ENCODE results near the gene GINM1. TPM values are rescaled to one million over a fixed set of nuclear protein-coding genes. Genes with fewer than 3 reads are reported as not detected.

GINM1 gene
- total and polyA plus RNA-seq, 2 of the 8 experiments (the other 6 are each of a cell fraction or from before 2014, with no cell fraction given): 5.1 to 21.6 TPM

DNA sequence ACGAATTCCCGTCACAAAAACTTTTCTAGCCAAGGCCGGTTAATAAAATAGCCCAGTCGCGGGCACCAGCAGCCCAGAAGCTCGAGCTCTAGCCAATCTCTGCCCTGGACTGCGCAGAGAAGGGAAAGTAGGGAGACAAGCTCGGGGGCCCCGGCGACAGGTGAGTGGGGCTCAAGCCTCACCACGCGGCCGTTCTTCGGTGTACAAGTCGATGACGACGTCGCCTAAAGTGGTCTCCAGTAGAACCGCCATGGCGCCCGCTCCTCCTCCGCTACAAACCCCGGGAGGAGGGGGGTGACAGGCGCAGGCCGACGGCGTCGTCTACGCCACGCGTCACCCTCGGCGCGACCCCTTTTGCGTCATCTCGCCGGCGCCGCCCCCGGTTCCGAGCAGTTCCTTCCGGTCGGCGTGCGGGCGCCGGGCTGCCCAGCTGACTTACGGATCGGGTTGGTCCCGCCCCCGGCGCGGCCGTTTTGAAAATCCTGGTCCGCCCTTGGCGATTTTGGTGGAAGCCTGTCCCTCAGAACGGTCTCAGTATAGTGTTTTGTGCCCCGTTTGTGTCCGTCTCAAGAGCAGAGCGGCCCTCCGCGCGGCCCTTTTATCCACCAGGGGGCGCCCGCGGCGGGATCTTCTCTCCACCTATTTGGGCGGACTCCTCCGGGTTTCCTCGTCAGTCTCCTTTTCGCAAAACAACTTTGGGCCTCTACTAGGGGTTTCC lies 20.3 kb upstream of the GINM1 start, which contains the start of gene PPIL4:
Gene PPIL4 (minus strand): TSS at position 290 of the 718 bp plus-strand sequence. CDS start 38 bp downstream, at position 252.
- POLR2A ChIA-PET (ENCODE audit: partially characterized antibody): interaction anchor here (0.8 to 3.2 kb wide), 5 partner anchors 18 to 204 kb away, joined by 3 to 25 read pairs (median 3); partner anchors contain the start of genes GINM1 and LATS1
- H3K14ac ChIP-seq (ENCODE audit: insufficient read length): no peak within 1 kb of the TSS
- peak within 1 kb of the TSS; percentile 96; the same call in 1 of the 2 replicates for H2BK12ac ChIP-seq (ENCODE audit: low read depth, low read length)
- H4K8ac ChIP-seq (ENCODE audit: extremely low read depth, insufficient read depth, low read length): peak within 1 kb of the TSS; percentile 99; the same call in 1 of the 2 replicates
- FAIRE-seq: no peak
- no peaks in the 10 kb centered on the region; the same call in 1 of the 2 replicates for H3K79me1 ChIP-seq (ENCODE audit: low read depth, low read length)
- WGBS, 2 experiments (ENCODE audit: extremely low coverage in 1 of 2, insufficient coverage in 1 of 2, insufficient read length in 1 of 2, insufficient replicate concordance in 2 of 2, low coverage in 1 of 2, low lambda C conversion rate in 2 of 2, missing lambda C conversion rate in 1 of 2): 1% methylated on average over 46 of the region's 71 CpGs; no CpG with 5 or more reads in 1 of the 2 experiments
- CTCF ChIA-PET (ENCODE audit: partially characterized antibody): interaction anchor here (0.6 to 8.9 kb wide), 12 partner anchors 9 to 172 kb away, joined by 3 to 108 read pairs (median 3); partner anchors contain the start of genes GINM1, KATNA1 and LATS1
- peak within 1 kb of the TSS; percentile 94 for H3K4ac ChIP-seq (replicated peaks; ENCODE audit: insufficient read length, low read depth, low read length)
- H2BK120ac ChIP-seq (replicated peaks; ENCODE audit: low read depth, low read length): peak within 1 kb of the TSS; percentile 3
- peak within 1 kb of the TSS; percentile 71 for H4K5ac ChIP-seq (ENCODE audit: insufficient read length, low read depth, low read length)
- H3K79me2 ChIP-seq (ENCODE audit: control insufficient read depth in 1 of 2, insufficient read depth in 2 of 2, low read length in 2 of 2): peaks cover 13 to 45% of the 10 kb centered on the region in 2 experiments
- peak within 1 kb of the TSS; percentile 91; the same call in 1 of the 2 replicates for H2AK5ac ChIP-seq (ENCODE audit: low read depth, low read length)
- H3K9ac ChIP-seq (replicated peaks in 1 of 4; ENCODE audit: extremely low read depth in 1 of 4, low read depth in 3 of 4, low read length in 3 of 4): peak within 1 kb of the TSS; percentile 91 to 94 (median 92)
- no peaks in the 10 kb centered on the region; a peak in 1 of 7 replicates for H3K4me1 ChIP-seq (replicated peaks in 1 of 4; ENCODE audit: control insufficient read depth in 3 of 4, insufficient read depth in 4 of 4, low read length in 3 of 4)
- H3K4me2 ChIP-seq (ENCODE audit: insufficient read depth in 1 of 2, low read depth in 2 of 2, low read length in 2 of 2): peak within 1 kb of the TSS; percentile 80 to 98
- H3K23ac ChIP-seq (ENCODE audit: insufficient read length): no peak within 1 kb of the TSS
- H3K4me3 ChIP-seq (ENCODE audit: extremely low read depth in 1 of 4, insufficient read depth in 2 of 4, low read depth in 3 of 4, low read length in 4 of 4): peak within 1 kb of the TSS; percentile 86 to 98 (median 94)
- no peaks in the 10 kb centered on the region; a peak in 1 of 7 replicates for H3K27me3 ChIP-seq (replicated peaks in 1 of 4; ENCODE audit: control insufficient read depth in 3 of 4, extremely low read depth in 1 of 4, insufficient read depth in 3 of 4, low read length in 3 of 4)
- H3K27ac ChIP-seq (ENCODE audit: low read depth, low read length): peak within 1 kb of the TSS; percentile 88
- peaks cover 0 to under 1% (median under 1%) of the 10 kb centered on the region in 4 experiments; a peak in 2 of 8 replicates for H3K36me3 ChIP-seq (ENCODE audit: control insufficient read depth in 2 of 4, insufficient read depth in 4 of 4, low read length in 3 of 4)
- peak within 1 kb of the TSS; percentile 69 for H3K56ac ChIP-seq (replicated peaks; ENCODE audit: insufficient read length, low read depth, low read length)
- peak within 1 kb of the TSS; percentile 79; the same call in 1 of the 2 replicates for H2AFZ ChIP-seq (ENCODE audit: low read length)
- H3K9me3 ChIP-seq (ENCODE audit: insufficient read depth in 2 of 2, low read depth in 1 of 2, low read length in 1 of 2): no peaks in the 10 kb centered on the region
- H2BK5ac ChIP-seq (ENCODE audit: low read depth, low read length): peak within 1 kb of the TSS; percentile 97
- peaks cover 7% of the 10 kb centered on the region; the same call in 1 of the 2 replicates for H3K23me2 ChIP-seq (ENCODE audit: low read depth, low read length)
- H3K18ac ChIP-seq (ENCODE audit: extremely low read depth, low read length): peak within 1 kb of the TSS; percentile 48; the same call in 1 of the 2 replicates
- H2BK20ac ChIP-seq (ENCODE audit: low read length): no peak within 1 kb of the TSS
- H2BK15ac ChIP-seq (ENCODE audit: low read length): peak within 1 kb of the TSS; percentile 55; the same call in 1 of the 2 replicates
- peak; percentile 72 to 98 for DNase-seq (ENCODE audit: low read depth in 1 of 2, low spot score in 2 of 2)
- H4K20me1 ChIP-seq (replicated peaks in 1 of 2; ENCODE audit: control insufficient read depth in 1 of 2, insufficient read depth in 2 of 2, low read length in 2 of 2): peaks cover 0 to 2% of the 10 kb centered on the region in 2 experiments
- H4K91ac ChIP-seq (replicated peaks; ENCODE audit: insufficient read length, low read length): peak within 1 kb of the TSS; percentile 91
- TF ChIP-seq JUN (IDR thresholded peaks at IDR 0.05; ENCODE audit: low read depth, low read length) (no peak), TAF1 (IDR thresholded peaks at IDR 0.05; ENCODE audit: low read depth, low read length) (peak; percentile 96), SP1 (IDR thresholded peaks at IDR 0.05; ENCODE audit: low read depth, low read length) (peak; percentile 61), BACH1 (IDR thresholded peaks at IDR 0.05; ENCODE audit: low read length) (no peak), SIX5 (IDR thresholded peaks at IDR 0.05; ENCODE audit: low read depth, low read length) (peak; percentile 5; the same call in 1 of the 2 replicates)
- TF ChIP-seq, protein P1, sequence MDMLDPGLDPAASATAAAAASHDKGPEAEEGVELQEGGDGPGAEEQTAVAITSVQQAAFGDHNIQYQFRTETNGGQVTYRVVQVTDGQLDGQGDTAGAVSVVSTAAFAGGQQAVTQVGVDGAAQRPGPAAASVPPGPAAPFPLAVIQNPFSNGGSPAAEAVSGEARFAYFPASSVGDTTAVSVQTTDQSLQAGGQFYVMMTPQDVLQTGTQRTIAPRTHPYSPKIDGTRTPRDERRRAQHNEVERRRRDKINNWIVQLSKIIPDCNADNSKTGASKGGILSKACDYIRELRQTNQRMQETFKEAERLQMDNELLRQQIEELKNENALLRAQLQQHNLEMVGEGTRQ (IDR thresholded peaks at IDR 0.05; ENCODE audit: low read length): peak; percentile 44; the same call in 1 of the 2 replicates

Data from H1 (cell line).